KMS-11 (cell line): ENCODE measurements around the gene ADGRD1.

Experiments
- H2AFZ ChIP-seq: fragments of 200-600 bp; sonication (generic); 2 replicates; pipeline ENCODE4 v1.6.1; 2016; ENCODE audit warnings: antibody characterized with exemption, mixed run types, low read depth
- H3K27ac ChIP-seq: fragments of 200-600 bp; sonication (generic); 2 replicates; pipeline ENCODE4 v1.6.1; 2016; ENCODE audit warnings: mild to moderate bottlenecking, mixed run types
- H3K27me3 ChIP-seq: fragments of 200-600 bp; sonication (generic); 2 replicates; pipeline ENCODE4 v1.6.1; 2017; ENCODE audit warnings: mild to moderate bottlenecking, low read depth, mixed run types, moderate library complexity; ENCODE audit not compliant: insufficient read depth
- H3K36me3 ChIP-seq: fragments of 200-600 bp; sonication (generic); 2 replicates; pipeline ENCODE4 v1.6.1; 2017; ENCODE audit warnings: mild to moderate bottlenecking, mixed run types; ENCODE audit not compliant: insufficient read depth
- H3K4me1 ChIP-seq: fragments of 200-600 bp; sonication (generic); 2 replicates; pipeline ENCODE4 v1.6.1; 2016; ENCODE audit warnings: mild to moderate bottlenecking, low read depth, mixed run types; ENCODE audit not compliant: poor library complexity, severe bottlenecking
- H3K4me2 ChIP-seq: fragments of 200-600 bp; sonication (generic); 2 replicates; pipeline ENCODE4 v1.7.0; 2016; ENCODE audit warnings: mild to moderate bottlenecking, mixed run types
- H3K4me3 ChIP-seq: fragments of 200-600 bp; sonication (generic); IDR thresholded peaks from 2 replicates; pipeline ENCODE4 v1.6.1; 2017; ENCODE audit warnings: low read depth, low read length, mixed read lengths; ENCODE audit not compliant: insufficient read depth
- H3K79me2 ChIP-seq: fragments of 200-600 bp; sonication (generic); 2 replicates; pipeline ENCODE4 v1.6.1; 2016; ENCODE audit warnings: low read depth, mixed run types; ENCODE audit not compliant: insufficient read depth
- H3K9ac ChIP-seq: fragments of 200-600 bp; sonication (generic); 2 replicates; pipeline ENCODE4 v1.6.1; 2016; ENCODE audit warnings: mild to moderate bottlenecking, mixed run types
- H4K20me1 ChIP-seq: fragments of 200-600 bp; sonication (generic); 2 replicates; pipeline ENCODE4 v1.6.1; 2016; ENCODE audit warnings: mild to moderate bottlenecking, mixed run types; ENCODE audit not compliant: insufficient read depth
- CTCF ChIP-seq: fragments of 200-600 bp; sonication (generic); conservative IDR thresholded peaks from 2 replicates; pipeline ENCODE4 v1.6.1; 2017; ENCODE audit warnings: low read depth, mild to moderate bottlenecking, antibody characterized with exemption, low read length, moderate library complexity, mixed read lengths

ADGRD1 gene

GRCh38 chr12:131187602-131188001 lies 233.9 kb downstream of the ADGRD1 start:
- Histone ChIP-seq H3K4me3 (no peak overlapping the region), H3K9ac (no peak overlapping the region), H3K27me3 (no peaks in the 10 kb centered on the region), H3K79me2 (no peaks in the 10 kb centered on the region), H3K27ac (no peak overlapping the region), H3K4me2 (no peak overlapping the region), H3K4me1 (no peaks in the 10 kb centered on the region), H4K20me1 (no peaks in the 10 kb centered on the region), H2AFZ (no peak overlapping the region), H3K36me3 (no peaks in the 10 kb centered on the region)
- TF ChIP-seq CTCF, result no peak

GRCh38 chr12:131188131-131189050 lies 234.7 kb downstream of the ADGRD1 start:
- TF ChIP-seq CTCF, result no peak
- no peaks in the 10 kb centered on the region for H3K79me2 ChIP-seq
- no peak overlapping the region for H3K4me3 ChIP-seq
- H3K27ac ChIP-seq, result no peak overlapping the region
- H2AFZ ChIP-seq, result no peak overlapping the region
- H3K4me2 ChIP-seq, result no peak overlapping the region
- H3K4me1 ChIP-seq, result no peaks in the 10 kb centered on the region
- no peaks in the 10 kb centered on the region for H3K27me3 ChIP-seq
- H3K36me3 ChIP-seq, result no peaks in the 10 kb centered on the region
- H3K9ac ChIP-seq, result no peak overlapping the region
- no peaks in the 10 kb centered on the region for H4K20me1 ChIP-seq

GRCh38 chr12:131189781-131190180 lies 236.1 kb downstream of the ADGRD1 start:
- Histone ChIP-seq H3K4me1 (no peaks in the 10 kb centered on the region), H3K27ac (no peak overlapping the region), H3K36me3 (no peaks in the 10 kb centered on the region), H4K20me1 (no peaks in the 10 kb centered on the region), H3K4me3 (no peak overlapping the region), H2AFZ (no peak overlapping the region), H3K9ac (no peak overlapping the region), H3K79me2 (no peaks in the 10 kb centered on the region), H3K27me3 (no peaks in the 10 kb centered on the region), H3K4me2 (no peak overlapping the region)
- TF ChIP-seq CTCF, result no peak

GRCh38 chr12:131190965-131191364 lies 237.3 kb downstream of the ADGRD1 start:
- Histone ChIP-seq H3K4me3 (no peak overlapping the region), H3K4me1 (no peaks in the 10 kb centered on the region), H3K27ac (no peak overlapping the region), H3K79me2 (no peaks in the 10 kb centered on the region), H3K27me3 (no peaks in the 10 kb centered on the region), H4K20me1 (no peaks in the 10 kb centered on the region), H3K9ac (no peak overlapping the region), H3K36me3 (no peaks in the 10 kb centered on the region), H2AFZ (no peak overlapping the region), H3K4me2 (no peak overlapping the region)
- TF ChIP-seq CTCF, result no peak
